NCI-H524 (cell line): Measurements from ENCODE around the gene TRIP13.
A peak's percentile ranks its signal among the peaks of the same experiment; 100 is the strongest.

Experiments
- DNase-seq, 2 experiments: peaks; one replicate each; lab custom pipeline; 2025; lab: John Stamatoyannopoulos, UW

TRIP13 gene

DNA sequence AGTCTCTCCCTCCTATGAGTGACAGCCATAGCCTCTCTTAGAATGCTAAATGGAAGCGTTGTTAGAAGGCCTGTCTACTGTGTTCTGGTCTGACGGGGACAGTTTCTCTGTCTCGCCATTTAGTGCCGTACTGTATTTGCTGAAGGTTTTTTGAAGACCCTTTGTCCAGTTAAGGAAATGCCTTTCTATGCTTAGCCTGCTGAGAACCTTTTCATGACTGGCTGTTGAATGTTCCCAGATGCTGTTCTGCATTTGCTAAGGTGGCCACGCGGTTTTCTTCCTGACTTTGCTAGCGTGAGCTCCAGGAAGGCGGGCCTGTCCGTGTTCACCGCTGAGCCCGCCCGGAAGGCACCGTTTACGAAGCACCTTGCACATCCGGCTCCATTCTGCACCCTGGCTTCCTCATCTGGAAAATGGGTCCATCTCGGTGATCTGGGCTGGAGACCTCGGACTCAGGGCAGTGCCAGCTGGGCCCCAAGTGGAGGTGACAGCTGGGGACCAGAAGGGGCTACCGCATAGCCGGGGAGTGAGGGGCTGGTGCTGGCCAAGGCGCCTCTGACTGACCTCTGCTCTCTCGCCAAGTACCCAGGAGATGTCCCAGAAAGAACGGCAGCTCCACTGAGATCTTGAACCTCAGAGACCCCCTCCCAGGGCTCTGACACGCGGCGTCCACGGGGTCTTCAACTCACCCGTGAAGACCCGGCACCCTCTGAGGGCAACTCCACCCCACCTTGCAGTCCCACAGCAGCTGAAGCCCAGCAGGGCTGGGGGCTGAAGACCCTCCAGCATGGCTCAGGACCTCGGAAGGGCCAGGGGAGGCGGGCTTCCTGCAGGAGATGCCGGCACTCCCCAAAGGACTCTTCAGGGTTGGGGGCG is 63.4 kb downstream of the TRIP13 start:
- DNase-seq = no peak

DNA sequence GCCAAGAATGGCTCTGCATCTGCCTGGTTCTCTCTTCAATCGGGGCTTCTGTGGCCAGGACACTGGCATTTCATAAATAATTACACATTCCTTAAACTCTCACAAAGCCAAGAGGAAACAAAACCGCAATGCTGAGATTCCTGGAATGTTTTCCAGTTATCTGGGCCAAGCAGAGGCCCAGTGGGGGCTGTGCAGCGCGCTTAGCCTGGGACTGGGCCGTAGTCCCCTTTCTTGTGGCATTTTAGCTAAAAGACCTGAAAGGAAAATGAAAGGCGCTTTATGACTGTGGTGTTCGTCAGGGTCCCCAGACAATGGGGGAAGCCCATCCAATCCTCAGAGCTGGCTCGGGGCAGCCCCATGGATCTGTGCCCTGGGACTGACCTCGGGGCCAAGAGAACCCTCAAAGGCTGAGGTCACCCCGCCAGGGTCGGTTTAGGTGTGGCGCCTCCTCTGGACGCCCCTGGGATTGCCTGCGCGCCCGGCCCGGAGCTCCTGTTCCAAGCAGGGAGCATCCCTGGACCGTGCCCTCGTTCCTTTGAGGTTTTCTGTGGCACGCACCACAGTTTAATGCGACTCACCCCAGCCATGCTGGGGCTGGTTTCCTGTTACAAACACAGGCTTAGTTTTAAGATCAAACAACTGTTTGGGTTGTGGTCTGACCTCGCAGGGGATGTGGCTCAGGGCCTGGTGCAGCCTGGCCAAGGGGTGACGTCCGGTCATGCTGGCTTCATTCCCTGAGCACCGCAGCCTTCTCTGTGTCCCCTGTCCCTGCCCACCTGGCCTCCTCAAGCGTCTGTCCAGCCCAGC is 64.5 kb downstream of the TRIP13 start:
- no peak for DNase-seq

GRCh38 chr5:957748-958485 is 65.2 kb downstream of the TRIP13 start:
- DNase-seq = no peak

DNA sequence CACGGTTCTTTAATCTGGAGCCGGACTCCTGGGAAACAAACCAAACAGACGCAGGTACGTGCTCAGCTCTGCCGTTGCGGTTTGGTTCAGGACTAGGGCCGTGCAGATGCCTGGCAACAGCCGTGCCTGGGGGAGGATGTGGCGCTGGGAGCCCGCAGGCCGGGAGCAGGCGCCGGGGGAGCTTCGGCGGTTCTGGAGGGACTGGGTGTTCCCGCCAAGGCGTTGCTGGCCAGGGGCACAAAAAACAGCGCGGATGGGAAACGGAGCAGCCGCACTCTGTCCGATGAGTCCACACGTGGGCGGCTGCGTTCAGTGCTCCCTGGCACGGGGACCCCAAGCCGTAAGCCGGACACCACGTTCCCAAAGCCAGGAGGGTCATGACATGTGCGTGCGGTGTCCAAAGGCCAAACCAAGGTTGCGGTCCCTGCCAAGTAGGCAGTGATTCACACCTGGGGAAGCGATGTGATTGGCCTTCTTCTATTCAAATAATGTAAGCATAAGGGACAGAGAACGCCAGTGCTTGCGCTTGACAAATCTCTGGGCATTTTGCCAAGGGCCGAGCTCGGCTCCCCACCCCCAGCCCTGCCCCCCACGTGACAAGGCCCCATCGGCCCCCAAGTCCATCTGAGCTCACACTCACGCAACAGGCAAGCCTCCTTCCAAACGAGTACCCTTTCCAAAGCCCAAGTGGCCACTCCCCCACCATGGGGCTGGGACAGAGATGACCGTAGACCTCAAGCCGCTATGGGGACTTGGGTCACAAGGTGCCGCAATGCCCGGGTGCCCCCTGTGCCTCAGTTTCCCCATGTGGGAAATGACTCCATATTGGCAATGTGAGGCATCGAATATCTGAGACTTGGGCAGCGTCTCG is 66.3 kb downstream of the TRIP13 start:
- peak in 1 of 2 experiments; percentile 31 for DNase-seq

DNA sequence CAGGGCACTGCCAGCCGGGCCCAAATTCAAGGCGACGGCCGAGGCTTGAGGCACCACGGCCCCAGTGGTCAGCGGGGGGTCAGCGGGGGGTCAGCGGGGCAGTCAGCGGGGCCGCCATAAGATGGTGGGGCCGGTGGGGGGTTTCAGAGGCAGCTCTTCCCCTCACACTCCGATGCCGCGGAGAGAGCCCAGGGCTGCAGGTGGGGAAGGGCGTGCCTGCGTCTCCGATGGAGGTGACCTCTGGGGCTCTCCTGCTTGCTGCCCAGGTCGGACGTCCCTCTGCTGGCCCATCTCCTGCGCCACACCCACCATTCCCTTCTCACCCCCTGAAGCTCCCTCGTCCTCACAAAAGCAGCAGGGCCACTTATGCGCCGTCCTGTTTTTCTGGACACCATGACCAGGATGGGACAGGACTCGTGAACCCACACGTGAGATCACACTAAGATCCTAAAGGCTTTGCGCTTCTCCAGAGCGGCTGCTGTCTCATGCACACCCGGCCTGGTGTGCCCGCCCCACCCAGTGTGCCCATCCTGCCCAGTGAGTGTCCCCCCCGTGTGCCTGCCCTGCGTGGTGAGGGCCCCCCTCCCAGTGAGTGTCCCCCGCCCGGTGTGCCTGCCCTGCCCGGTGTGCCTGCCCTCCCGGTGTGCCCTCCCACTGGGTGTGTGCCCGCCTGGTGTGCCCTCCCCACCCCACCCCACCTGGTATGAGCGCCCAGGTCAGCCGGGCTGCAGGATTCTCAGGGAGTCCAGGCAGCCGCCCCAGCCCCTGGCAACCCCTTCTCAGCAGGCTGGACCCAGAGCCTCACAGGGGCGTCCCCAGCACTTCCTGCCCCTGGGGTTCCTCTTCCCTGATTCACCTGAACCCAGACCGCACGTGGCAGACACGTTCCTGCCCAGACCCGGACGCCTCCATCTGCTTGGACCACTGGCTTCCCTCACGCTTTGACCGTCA is 67.2 kb downstream of the TRIP13 start:
- DNase-seq = no peak

- DNase-seq = no peak
These were observed 67.9 kb downstream of the TRIP13 start for GRCh38 chr5:960551-960950.

DNA sequence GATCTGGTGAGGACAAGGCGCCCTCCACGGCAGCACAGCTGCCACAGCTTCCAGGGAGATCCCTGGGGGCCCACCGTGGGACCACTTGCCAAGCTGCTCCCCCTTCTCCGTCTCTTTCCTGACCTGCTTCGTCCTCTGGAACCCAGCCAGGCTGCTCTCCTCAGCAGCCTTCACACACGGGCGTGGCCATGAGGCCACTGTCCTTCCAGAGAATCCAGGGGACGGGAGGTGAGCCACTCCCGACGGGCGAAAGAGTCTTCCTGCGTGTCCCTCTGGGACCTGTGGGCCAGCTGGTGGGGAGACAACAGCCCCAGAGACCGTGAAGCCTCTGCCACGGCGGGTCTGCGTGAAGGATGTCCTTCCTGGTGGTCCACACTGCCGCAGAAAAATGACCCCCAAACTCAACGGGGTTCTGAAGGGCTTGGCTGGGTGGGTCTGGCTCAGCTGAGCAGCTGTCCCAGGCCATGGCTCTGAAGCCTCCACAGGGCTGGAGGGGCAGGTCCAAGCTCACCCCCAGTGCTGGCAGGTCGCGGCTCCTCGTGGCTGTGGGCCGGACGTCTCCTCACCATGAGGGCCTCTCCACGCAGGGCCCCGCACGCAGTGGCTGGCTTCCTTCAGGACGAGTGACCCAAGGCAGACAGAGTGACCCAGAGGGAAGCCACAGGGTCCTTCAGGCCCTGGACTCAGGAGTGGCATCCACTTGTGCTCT is 68.5 kb downstream of the TRIP13 start:
- peak; percentile 54 to 77 for DNase-seq

- DNase-seq = peak; percentile 84 to 94
These were observed 69.1 kb downstream of the TRIP13 start for GRCh38 chr5:961711-962240.

DNA sequence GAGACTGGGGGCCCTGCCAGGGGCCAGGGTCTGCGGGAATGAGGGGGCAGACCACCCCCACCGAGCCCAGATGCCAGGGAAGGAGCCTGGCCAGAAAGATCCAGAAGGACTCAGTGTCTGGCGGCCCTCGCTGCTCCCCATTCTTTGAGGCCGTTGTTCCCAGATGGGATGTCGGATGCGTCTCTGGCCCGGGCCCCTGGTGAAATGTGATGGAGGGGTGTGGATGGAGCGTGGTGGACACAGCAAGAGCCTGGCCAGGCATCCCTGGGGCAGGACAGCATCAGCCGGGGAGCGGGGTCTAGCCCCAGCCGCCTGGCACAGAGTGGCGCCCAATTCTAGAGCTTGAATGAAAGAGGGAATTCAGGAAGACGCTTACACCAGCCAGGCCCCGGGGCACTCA is 69.7 kb downstream of the TRIP13 start:
- DNase-seq = no peak

DNA sequence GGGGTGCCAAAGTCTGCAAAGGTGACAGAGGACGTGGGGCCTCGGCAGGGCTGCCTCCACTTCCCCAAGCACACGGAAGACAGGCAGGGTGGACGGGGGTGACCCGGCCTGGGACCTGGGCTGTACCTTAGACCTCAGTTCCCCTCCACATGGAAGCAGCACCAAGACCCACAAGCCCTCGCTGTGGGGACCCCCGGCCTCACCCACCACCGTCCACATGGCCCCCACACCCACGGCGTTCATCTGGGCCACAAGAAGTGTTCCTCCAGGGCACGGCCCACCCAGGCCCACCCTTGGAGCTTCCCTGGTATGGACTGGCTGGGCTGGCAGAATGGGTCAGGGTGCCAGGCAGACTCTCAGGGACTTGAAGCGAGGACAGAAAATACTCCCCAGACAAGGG is 70.1 kb downstream of the TRIP13 start:
- DNase-seq = no peak

- DNase-seq = no peak
These were observed 70.6 kb downstream of the TRIP13 start for GRCh38 chr5:963310-963672.

GRCh38 chr5:963673-964531 is 71.2 kb downstream of the TRIP13 start:
- DNase-seq = peak; percentile 98 to 100

DNA sequence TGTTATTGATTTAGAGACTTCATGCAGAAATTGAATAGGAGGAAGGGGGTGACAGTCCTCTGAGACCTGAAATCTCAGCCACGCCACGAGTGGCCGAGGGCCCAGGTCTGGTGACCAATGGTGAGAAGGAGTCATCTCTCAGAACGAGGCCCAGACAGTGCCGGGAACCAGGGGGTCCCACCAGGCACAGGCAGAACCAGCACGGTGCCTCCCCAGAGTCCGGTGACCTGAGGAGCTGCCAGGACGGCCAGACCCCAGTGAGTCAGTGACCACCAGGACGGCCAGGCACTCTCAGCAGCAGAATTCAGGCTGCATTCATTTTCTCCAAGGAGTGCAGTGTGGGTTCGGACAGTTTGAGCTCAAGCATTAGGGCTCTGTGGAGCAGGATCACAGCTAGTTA is 72.1 kb downstream of the TRIP13 start:
- DNase-seq = no peak

DNA sequence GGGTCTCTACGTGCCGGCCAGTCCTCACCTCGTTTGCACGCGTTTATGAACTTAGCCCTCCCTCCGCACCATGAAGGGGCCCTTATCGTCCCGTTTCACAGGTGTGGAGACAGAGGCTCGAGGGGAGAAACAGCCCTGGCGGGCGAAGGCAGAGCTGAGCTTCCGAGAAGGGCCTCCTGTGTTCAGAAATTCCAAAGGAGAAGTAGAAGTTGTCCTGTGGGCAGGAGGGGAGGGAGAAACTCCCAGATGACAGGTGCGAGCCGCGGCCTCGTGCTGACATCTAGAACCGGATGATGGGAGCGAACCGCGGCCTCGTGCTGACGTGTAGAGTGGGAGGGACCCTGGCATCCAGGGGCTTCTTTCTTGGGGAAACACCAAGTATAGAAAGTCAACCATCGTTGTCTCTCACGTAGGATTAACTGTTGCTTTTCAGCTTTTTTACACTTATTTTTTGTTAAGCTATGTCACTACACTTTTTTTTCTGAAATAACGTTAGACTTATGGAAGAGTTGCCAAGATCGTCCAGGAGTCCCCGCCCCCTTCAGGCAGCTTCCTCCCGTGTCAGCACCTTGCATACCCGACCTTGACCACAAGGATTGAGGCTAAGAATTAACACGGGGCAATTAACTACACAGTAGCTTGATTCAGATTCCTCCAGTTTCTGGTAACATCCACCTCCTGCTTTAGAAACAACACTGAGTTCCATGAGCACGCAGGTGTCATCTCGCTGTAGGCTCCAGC is 73.1 kb downstream of the TRIP13 start:
- DNase-seq = no peak

GRCh38 chr5:966345-966710 is 73.6 kb downstream of the TRIP13 start:
- no peak for DNase-seq

- no peak for DNase-seq
These were observed 74.3 kb downstream of the TRIP13 start for GRCh38 chr5:966941-967340.
